ENCODE measurements around the gene DRAXIN.

The DRAXIN gene

DNA sequence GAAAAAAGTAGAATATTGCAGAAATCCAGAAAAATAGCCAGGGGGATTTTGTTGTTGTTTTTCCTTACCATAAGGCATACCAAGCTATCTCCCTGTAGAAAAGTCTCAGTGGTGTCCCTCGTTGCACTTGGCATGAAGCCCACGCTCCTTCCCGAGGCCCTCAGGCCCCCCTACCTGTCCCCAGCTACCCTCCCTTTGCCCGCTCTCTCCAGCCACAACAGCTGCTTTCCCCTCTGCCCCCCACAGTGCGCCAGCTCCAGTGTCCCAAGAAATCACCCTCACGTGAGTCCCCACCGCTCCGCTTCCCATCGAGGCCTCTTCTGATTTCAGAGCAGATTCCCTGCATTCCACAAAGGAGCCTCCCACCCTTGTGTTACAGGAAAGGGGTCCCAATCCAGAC, 52.8 kb downstream of the DRAXIN start:
- TF ChIP-seq NFIC (IDR thresholded peaks at IDR 0.05) = no peak
- no peak for TF ChIP-seq TCF12 (IDR thresholded peaks at IDR 0.05; ENCODE audit: low read depth)
- TF ChIP-seq, protein P1, sequence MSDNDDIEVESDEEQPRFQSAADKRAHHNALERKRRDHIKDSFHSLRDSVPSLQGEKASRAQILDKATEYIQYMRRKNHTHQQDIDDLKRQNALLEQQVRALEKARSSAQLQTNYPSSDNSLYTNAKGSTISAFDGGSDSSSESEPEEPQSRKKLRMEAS (IDR thresholded peaks at IDR 0.05) = no peak
- no peak for TF ChIP-seq FOXM1 (IDR thresholded peaks at IDR 0.05; ENCODE audit: borderline replicate concordance, low read depth)

DNA sequence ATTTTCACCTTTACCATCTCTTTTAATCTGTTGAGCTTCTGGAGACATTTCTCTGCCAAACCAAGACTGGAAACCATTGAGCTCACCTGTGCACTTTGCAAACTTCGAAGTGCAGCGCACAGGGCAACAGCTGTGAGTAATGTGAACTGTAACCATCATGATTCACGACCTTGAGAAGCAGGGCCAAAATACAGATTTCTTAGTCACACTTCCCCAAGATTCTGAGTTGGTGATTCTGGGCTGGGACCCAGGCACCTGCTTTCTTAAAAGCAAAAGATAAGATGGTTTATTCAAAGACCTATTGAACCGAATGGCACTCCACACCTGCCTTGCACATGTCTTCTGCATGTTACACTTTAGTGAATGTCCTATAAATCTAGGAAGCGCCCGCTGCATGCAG, 54.6 kb downstream of the DRAXIN start:
- TF ChIP-seq YY1 (IDR thresholded peaks at IDR 0.05; ENCODE audit: low read depth) = no peak
- TF ChIP-seq, protein P1 (IDR thresholded peaks at IDR 0.05) = no peak
- TF ChIP-seq, protein P2, sequence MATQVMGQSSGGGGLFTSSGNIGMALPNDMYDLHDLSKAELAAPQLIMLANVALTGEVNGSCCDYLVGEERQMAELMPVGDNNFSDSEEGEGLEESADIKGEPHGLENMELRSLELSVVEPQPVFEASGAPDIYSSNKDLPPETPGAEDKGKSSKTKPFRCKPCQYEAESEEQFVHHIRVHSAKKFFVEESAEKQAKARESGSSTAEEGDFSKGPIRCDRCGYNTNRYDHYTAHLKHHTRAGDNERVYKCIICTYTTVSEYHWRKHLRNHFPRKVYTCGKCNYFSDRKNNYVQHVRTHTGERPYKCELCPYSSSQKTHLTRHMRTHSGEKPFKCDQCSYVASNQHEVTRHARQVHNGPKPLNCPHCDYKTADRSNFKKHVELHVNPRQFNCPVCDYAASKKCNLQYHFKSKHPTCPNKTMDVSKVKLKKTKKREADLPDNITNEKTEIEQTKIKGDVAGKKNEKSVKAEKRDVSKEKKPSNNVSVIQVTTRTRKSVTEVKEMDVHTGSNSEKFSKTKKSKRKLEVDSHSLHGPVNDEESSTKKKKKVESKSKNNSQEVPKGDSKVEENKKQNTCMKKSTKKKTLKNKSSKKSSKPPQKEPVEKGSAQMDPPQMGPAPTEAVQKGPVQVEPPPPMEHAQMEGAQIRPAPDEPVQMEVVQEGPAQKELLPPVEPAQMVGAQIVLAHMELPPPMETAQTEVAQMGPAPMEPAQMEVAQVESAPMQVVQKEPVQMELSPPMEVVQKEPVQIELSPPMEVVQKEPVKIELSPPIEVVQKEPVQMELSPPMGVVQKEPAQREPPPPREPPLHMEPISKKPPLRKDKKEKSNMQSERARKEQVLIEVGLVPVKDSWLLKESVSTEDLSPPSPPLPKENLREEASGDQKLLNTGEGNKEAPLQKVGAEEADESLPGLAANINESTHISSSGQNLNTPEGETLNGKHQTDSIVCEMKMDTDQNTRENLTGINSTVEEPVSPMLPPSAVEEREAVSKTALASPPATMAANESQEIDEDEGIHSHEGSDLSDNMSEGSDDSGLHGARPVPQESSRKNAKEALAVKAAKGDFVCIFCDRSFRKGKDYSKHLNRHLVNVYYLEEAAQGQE (IDR thresholded peaks at IDR 0.05; ENCODE audit: low read depth) = no peak
- no peak for TF ChIP-seq FOXM1 (IDR thresholded peaks at IDR 0.05; ENCODE audit: borderline replicate concordance, low read depth)
- TF ChIP-seq CREB1 (IDR thresholded peaks at IDR 0.05; ENCODE audit: low read depth) = no peak
- TF ChIP-seq CEBPB (IDR thresholded peaks at IDR 0.05) = no peak
- no peak for TF ChIP-seq ZBTB7A (IDR thresholded peaks at IDR 0.05; ENCODE audit: low read depth)
- TF ChIP-seq EP300 (IDR thresholded peaks at IDR 0.05; ENCODE audit: borderline replicate concordance) = no peak
- TF ChIP-seq EGR1 (IDR thresholded peaks at IDR 0.05) = no peak
- TF ChIP-seq, protein P3, sequence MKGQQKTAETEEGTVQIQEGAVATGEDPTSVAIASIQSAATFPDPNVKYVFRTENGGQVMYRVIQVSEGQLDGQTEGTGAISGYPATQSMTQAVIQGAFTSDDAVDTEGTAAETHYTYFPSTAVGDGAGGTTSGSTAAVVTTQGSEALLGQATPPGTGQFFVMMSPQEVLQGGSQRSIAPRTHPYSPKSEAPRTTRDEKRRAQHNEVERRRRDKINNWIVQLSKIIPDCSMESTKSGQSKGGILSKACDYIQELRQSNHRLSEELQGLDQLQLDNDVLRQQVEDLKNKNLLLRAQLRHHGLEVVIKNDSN (IDR thresholded peaks at IDR 0.05) = no peak
- no peak for TF ChIP-seq NFIC (IDR thresholded peaks at IDR 0.05)

DNA sequence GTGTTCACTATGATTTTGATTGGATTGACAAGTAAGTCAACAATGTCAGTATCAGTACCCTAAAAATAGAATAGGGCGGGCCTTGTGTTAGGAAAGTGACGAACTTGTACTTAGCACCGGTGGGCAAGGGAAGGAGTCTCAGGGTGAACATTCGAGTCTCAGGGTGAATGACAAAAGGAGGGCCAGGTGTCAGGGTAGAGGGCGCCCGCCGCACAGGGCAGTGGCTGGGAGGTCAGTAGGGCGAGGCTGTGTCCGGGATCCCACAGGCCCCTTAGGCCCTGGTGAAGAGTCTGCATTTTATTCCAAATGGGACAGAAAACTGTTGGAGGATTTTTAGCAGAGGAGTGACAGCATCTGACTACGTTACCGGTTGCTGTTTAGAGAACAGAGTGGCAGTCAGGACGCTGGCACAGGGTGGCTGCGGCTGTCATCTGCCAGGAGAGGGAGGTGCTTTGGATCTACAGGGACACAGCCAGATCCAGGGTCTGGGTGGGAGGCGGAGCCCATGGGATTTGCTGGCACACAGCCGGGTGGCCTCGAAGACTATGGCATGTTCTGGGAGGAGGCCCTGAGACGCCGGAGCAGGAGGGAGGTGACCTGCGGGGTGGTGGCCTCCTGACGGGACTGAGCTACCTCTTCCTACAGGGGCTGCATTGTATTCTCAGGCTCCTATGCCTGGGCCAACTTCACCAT, 55.4 kb downstream of the DRAXIN start:
- no peak for TF ChIP-seq CREB1 (IDR thresholded peaks at IDR 0.05; ENCODE audit: low read depth)
- TF ChIP-seq EGR1 (IDR thresholded peaks at IDR 0.05) = no peak
- no peak for TF ChIP-seq ZBTB7A (IDR thresholded peaks at IDR 0.05; ENCODE audit: low read depth)
- TF ChIP-seq TCF12 (IDR thresholded peaks at IDR 0.05; ENCODE audit: low read depth) = no peak
- TF ChIP-seq TAF1 (IDR thresholded peaks at IDR 0.05; ENCODE audit: low read depth) = no peak
- TF ChIP-seq, protein P2 (IDR thresholded peaks at IDR 0.05; ENCODE audit: low read depth) = no peak
- no peak for TF ChIP-seq NFIC (IDR thresholded peaks at IDR 0.05)
- no peak for TF ChIP-seq CEBPB (IDR thresholded peaks at IDR 0.05)
- no peak for TF ChIP-seq YY1 (IDR thresholded peaks at IDR 0.05; ENCODE audit: low read depth)
- no peak for TF ChIP-seq RAD21 (IDR thresholded peaks at IDR 0.05; ENCODE audit: low read depth)
- no peak for TF ChIP-seq TEAD4 (IDR thresholded peaks at IDR 0.05)
- TF ChIP-seq EP300 (IDR thresholded peaks at IDR 0.05; ENCODE audit: borderline replicate concordance) = no peak
- TF ChIP-seq, protein P1 (IDR thresholded peaks at IDR 0.05) = no peak
- TF ChIP-seq, protein P3 (IDR thresholded peaks at IDR 0.05) = no peak
- TF ChIP-seq FOXM1 (IDR thresholded peaks at IDR 0.05; ENCODE audit: borderline replicate concordance, low read depth) = no peak

DNA sequence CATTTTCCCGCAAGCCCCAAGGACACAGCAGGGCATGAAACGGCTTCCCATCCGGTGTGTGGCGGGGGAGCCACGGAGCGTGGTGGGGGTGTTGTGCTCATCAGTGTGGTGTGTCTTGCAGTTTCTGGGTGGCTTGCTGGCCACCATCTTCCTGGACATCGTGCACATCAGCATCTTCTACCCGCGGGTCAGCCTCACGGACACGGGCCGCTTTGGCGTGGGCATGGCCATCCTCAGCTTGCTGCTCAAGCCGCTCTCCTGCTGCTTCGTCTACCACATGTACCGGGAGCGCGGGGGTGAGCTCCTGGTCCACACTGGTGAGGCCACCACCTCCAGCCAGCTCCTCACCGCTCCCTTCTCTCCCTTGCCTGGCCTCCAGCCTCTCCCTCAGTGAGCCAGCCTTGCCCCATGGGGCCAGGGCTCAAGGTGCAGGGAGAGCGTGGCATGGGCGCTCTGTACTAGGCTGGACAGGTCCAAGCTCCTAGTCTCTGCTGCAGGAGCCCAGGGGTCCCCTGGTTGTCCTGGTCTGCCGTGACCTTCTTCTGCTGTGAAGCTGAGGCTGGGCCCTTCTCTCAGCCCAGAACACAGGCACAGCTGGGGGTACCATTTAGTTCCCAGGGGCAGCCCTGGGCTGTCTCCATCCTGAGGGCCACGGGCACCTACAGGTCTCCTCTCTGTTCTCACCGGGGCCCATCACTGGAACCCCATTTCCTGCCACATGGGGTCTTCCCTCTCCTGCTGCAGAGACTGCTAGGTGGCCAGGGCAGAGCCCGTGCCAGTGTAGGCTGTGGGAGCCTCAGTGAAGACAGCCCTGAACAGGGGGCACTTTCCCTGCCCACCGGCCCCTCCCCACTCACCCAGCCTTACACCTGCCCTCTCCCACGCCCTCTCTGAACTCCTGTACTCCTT, 57.0 kb downstream of the DRAXIN start:
- TF ChIP-seq ZBTB7A (IDR thresholded peaks at IDR 0.05; ENCODE audit: low read depth) = no peak
- no peak for TF ChIP-seq YY1 (IDR thresholded peaks at IDR 0.05; ENCODE audit: low read depth)
- no peak for TF ChIP-seq FOXM1 (IDR thresholded peaks at IDR 0.05; ENCODE audit: borderline replicate concordance, low read depth)
- TF ChIP-seq TCF12 (IDR thresholded peaks at IDR 0.05; ENCODE audit: low read depth) = no peak
- TF ChIP-seq EP300 (IDR thresholded peaks at IDR 0.05; ENCODE audit: borderline replicate concordance) = no peak
- TF ChIP-seq, protein P2 (IDR thresholded peaks at IDR 0.05; ENCODE audit: low read depth) = no peak
- no peak for TF ChIP-seq TAF1 (IDR thresholded peaks at IDR 0.05; ENCODE audit: low read depth)

All from Ishikawa (cell line).